ENCODE data around the gene ZFYVE21. TPM values are rescaled to one million over a fixed set of nuclear protein-coding genes. Genes with fewer than 3 reads are reported as not detected.
"Not testable (repeated sequence)": the region's sequence is repeated elsewhere in the genome, so short reads cannot be mapped to it uniquely, and the experiment has no call there.

The ZFYVE21 gene
- total RNA-seq, 1 experiment from 2014 or later, result 22.1 TPM

DNA sequence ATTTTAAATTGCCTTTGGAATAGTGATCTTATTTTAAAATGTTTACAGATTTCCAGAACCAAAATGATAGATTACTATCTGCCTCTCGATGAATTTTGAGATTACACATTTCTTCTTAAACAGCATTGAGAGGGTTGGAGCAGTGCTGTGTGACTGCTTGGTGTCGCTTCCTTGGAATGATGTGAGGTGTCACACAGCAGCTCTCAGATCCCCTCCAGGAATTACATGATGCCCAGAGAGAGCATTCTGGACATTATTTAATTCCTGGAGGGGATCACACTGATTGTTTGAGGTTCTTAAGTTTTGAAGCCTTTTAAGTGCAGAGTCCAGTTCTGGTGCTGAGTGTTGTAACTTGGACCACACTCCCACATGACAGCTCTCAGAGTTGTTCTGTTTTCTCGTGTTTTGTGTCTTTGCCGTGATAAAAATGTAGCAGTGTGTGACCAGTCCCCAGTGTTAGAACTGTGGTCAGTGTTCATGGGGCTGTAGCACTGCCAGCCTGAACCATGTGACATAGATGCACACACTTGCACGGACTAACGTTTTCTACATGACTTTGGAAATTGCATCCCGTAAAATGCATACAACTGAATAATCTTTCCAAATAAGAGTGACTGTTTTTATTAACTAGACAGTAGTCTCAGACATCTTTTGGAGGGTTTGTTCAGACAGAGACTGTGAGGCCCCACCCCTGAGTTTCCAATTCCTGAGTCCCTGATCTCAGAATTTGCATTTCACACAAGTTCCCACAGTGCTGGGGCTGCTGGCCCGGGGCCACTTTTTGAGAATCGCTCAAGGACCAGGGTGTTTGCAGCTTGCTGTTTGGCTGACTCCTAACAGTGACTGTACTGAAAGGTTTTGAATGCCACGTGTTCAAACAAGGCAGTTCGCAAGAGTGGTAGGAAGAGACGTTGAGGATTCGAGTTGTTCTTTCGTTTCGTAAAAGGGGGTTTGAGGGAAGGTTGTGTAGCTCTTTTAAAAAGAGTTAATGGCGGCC lies 26.4 kb upstream of the ZFYVE21 start:
- in situ Hi-C loops (cut with HindIII; ENCODE audit: low pct_unique_long_range_greater_than_20kb, low sequenced_read_pairs), result no loop called here
- DNase-seq (ENCODE audit: low read depth, low spot score), result no peak

DNA sequence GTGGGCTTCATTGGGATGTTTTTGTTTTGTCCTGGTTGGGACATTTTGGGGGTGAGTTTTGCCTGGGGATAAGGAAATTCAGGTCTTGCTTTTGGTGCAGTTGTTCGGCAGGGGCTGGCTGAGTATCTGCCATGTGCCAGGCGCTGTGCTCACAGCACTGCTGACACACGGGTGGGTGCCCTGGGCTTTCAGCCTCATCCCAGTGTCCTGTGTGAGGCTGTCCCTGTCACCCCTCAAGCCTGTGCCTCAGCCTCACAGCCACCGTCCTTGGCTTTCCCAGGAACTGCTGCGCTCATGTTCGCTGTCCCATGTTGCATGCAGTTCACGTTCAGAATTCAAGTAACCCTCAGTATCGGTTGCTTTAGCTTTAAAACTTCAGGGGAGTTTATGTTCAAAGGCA lies 25.3 kb upstream of the ZFYVE21 start:
- no peak for DNase-seq (ENCODE audit: low read depth, low spot score)
- in situ Hi-C loops (cut with HindIII; ENCODE audit: low pct_unique_long_range_greater_than_20kb, low sequenced_read_pairs), result no loop called here

DNA sequence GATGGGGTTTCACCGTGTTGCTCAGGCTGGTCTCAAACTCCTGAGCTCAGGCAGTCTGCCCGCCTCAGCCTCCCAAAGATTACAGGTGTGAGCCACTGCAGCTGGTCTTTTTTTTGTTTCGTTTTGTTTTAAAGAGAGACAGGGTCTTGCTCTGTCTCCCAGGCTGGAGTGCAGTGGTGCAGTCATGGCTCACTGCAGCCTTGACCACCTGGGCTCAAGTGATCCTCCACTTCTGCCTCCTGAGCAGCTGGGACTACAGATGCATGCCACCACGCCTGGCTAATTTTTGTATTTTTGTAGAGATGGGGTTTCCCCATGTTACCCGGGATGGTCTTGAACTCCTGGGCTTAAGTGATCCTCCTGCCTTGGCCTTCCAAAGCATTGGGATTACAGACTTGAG lies 24.0 kb upstream of the ZFYVE21 start:
- DNase-seq (ENCODE audit: low read depth, low spot score); in situ Hi-C loops (cut with HindIII; ENCODE audit: low pct_unique_long_range_greater_than_20kb, low sequenced_read_pairs): not testable (repeated sequence)

DNA sequence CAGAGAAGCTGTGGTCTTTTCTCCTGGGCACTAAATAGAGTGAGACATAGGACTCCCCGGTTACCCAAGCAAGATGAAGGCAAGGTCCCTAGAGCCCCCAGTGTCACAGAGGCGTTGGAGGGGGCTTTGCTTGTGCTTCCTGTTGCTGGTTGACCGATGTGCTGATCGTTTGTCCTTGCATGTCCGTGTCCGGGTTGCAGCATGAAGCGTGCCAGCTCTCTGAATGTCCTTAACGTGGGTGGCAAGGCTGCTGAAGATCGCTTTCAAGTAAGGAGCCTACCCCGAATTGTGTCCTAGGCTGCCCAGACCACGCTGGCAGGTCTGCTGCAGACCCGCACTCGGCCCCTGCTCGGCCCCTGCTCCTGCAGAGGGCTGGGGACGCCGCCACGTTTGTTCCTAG lies 23.5 kb upstream of the ZFYVE21 start:
- in situ Hi-C loops (cut with HindIII; ENCODE audit: low pct_unique_long_range_greater_than_20kb, low sequenced_read_pairs), result no loop called here
- DNase-seq (ENCODE audit: low read depth, low spot score), result no peak

DNA sequence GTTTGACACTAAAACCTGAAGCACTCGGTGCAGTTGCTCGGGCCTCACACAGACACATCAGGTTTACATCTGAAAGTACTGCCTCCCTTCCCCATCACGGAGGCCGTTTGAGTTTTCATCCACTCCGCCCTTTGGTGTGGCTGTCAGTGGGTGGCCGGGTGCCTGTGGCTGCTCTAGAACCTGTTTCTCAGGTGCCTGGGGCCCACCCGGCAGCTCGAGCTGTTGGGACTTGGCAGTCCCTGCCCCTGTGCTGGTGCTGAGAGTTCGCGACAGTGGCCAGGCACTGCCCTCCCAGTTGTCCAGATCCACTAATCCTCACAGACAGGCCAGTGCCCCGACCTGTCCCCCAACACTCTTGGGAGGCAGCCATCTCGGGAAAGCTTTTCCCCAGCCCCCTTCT lies 22.7 kb upstream of the ZFYVE21 start:
- no peak for DNase-seq (ENCODE audit: low read depth, low spot score)
- in situ Hi-C loops (cut with HindIII; ENCODE audit: low pct_unique_long_range_greater_than_20kb, low sequenced_read_pairs), result no loop called here

DNA sequence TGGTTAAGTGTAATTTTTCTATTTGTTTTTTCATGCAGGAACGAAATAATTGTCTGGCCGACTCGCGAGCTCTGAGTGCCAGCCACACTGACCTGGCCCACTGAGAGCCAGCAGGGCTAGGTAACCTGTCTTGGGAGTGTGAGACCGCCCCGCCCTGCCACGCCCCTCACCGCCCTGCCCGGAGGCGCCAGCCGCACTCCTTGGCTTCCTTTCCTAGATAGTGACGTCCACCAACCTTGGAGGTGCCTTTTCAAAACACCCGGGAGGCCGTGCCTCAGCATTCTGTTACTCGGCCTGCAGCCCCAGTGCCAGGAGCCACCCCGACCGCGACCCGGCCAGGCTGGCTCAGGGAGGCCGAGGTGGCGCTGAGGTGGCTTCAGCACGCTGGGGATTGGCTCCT lies 22.1 kb upstream of the ZFYVE21 start:
- in situ Hi-C loops (cut with HindIII; ENCODE audit: low pct_unique_long_range_greater_than_20kb, low sequenced_read_pairs), result no loop called here
- DNase-seq (ENCODE audit: low read depth, low spot score), result no peak

DNA sequence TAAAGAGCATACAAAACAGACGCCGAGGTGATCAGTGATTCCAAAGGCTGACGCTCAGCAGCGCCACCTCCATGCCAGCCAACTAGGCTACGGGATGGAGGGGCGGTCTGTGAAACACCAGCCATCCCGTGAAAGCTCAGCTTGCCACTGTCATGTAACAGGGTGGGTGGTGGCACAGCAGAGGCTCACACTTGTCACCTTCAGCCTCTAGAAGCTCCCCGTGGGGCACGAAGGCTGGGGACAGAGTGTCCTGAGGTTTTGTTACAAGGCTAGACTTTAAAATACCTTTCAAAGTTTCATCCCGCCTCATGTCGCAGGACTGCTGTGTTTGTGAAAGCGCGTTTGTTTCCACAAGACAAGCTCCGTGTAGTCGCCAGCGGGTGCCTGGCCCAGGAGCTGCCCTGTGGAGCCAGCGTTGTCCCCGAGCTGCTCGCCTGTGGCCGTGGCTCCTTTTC lies 21.0 kb upstream of the ZFYVE21 start:
- in situ Hi-C loops (cut with HindIII; ENCODE audit: low pct_unique_long_range_greater_than_20kb, low sequenced_read_pairs), result no loop called here
- no peak for DNase-seq (ENCODE audit: low read depth, low spot score)

DNA sequence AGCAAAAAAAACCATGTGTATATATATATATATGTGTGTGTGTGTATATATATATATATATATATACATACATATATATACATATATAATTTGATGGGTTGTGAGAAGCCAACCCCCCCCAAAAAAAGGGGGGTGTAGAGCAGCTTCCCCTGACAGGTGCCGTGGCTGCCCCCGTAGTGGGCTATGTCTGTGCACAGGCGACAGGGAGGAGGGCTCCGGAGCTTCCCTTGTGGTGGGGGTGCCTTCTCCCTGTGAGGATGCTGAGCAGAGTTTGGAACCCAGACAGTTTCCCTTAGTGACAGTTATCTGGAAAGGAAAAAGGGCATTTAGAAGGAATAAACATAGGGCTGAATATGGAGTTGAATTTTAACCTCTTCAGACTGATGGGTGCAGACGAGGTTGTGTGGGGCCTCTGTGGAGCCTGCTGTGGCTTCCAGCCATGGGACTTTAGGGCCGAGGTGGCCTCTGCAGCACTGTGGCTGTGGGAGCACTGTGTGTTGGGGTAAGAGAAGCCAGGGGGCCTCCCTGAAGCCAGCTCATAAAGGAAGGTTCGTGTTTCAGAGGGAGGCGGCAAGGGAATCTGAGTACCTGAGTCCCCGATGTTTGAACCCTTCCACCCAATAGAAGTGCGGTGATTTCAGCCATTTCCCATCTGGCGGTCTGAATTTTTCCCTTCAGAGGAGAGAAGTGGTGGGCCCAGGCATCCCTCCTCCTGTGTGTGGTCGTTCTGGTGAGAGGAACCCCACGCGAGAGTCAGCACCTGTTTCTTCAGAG lies 20.1 kb upstream of the ZFYVE21 start:
- in situ Hi-C loops (cut with HindIII; ENCODE audit: low pct_unique_long_range_greater_than_20kb, low sequenced_read_pairs), result no loop called here
- no peak for DNase-seq (ENCODE audit: low read depth, low spot score)

DNA sequence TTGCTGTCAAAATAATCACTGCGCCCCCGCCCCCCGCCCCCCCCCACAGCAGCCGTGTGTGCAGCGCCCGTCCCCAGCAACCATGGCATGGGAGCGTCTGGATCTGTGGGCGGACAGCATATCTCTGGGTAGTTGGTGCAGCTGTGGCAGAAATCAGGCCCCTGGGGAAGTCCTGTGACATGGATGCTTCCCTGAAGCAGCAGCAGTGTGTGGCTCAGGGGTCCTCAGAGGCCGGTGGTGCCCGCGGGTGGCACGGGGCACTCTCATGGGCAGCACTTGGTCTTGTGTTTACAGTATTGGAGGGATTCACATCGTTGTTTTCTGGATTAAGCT lies 19.6 kb upstream of the ZFYVE21 start:
- no peak for DNase-seq (ENCODE audit: low read depth, low spot score)
- in situ Hi-C loops (cut with HindIII; ENCODE audit: low pct_unique_long_range_greater_than_20kb, low sequenced_read_pairs), result no loop called here

DNA sequence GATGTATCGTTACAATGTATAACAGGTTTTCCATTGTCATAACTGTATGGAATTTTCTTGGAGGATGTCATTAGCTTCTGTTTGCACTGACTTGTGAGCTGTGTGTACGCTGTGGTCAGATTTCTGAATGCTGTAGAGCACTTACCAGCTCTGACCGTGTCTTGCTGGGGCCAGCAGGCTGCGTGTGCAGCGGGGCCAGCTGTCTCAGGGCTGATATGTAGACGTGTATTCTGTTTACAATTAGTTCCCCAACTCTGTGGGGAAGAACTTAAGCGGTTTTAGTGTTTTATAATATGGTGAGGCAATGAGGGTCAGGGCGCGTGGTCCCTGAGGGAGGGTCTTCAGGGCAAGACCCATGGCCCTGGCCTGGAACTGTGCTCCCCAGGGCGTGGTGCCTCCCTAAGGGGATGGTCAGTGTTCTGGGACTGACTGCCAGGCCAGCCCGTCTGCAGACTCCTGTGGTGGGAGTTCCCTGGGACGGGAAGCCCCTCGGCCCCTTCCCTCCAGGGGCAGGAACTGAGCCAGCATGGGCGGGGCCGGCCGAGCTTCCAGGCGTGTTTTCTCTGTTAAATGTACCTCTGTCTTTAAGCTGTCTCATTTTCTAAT lies 19.0 kb upstream of the ZFYVE21 start:
- in situ Hi-C loops (cut with HindIII; ENCODE audit: low pct_unique_long_range_greater_than_20kb, low sequenced_read_pairs), result no loop called here
- DNase-seq (ENCODE audit: low read depth, low spot score), result no peak

DNA sequence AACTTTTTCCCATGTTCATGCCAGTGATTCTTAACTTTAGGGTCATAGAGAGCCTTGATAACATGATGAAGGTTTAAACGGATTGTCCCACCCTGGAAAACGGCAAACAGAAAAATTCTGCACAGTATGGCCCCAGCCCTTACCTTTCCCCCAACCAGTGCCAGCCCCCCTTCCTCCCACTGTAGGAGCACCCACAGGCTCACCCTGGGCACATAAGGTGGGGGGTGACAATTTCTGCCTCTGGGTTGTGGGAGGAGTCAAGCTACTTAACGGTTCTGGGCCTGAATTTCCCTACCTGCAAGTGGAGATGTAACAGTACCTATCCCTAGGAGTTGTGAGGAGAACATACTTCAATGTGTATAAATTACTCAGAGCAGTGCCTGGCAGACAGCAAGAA lies 18.4 kb upstream of the ZFYVE21 start:
- in situ Hi-C loops (cut with HindIII; ENCODE audit: low pct_unique_long_range_greater_than_20kb, low sequenced_read_pairs), result no loop called here

DNA sequence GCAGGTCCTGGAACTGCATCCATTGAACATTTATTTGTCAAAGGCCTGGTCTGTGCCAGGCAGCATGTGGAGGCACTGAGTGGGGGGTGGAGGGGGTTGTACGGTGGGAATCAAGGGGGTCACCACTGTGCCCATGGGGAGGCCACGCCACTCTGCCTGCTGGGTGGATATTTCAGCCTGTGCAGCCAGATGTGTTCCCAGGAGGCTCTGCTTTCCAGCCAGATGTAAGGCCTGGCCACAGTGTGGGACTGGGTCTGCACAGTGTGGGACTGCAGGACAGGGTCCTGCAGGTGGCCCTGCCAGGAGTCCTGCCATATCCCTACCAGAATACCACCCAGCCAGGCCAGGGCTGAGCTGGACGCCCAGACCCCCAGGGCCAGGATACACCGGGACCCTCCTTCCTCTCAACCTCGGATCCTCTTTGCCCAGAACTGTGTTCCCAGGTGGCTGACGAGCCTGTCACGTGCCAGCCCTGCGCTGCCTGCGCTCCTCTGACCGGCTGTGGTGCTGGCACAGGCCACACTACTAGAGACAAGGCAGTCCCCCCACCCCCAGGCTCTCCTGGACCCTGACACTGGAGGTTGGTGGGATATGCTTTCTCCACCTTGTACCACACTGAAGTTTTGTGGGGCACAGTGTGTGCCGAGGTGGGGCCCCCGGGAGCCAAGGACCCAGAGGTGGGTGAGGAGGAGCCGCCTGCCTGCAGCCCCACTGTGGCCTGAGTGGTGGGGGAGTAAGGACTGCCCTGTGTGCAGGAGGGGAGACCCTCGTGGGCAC lies 17.8 kb upstream of the ZFYVE21 start:
- in situ Hi-C loops (cut with HindIII; ENCODE audit: low pct_unique_long_range_greater_than_20kb, low sequenced_read_pairs), result no loop called here

More for the DNA sequence above, 18.4 kb upstream of the ZFYVE21 start:
- no peak for DNase-seq (ENCODE audit: low read depth, low spot score)

DNA sequence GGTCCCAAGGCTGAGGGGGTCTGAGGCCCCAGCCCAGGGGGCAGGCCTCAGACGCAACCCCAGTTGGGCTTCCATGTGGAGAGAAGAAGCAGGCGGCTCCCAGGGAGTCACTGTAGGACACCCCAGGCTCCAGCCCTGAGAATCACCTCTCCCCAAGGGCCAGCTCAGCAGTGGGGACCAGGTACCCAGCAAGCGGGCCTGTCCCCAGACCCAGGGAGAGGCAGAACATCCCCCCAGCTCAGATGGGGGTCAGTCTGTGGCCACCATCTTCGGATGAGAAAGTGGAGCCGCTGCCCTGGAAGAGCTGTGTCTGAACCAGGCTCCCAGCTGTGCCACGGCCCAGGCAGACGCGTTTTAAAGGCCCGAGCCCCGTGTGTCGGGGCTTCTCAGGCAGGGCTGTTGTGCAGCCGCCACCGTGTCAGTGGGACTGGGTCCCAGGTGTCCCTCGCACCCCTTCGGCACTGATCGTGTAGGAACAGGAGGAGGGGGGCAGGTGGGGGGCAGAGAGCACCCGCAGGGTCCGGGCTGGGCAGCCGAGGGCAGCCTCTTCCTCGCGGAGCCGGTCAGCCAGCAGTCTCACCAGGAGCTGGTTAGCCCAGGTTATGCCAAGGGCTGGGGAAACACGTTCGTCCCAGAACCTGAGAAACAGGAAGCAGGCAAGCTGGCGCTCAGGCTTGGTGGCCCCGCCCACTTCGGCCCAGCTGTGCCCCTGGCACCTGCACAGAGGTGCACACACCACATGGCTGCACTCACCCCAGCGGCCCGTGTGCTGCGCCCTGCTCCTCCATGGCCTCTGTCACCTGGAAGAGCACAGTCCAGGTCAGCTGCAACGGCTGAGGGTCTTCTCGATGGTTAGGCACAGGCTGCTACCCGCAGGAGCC lies 17.0 kb upstream of the ZFYVE21 start:
- in situ Hi-C loops (cut with HindIII; ENCODE audit: low pct_unique_long_range_greater_than_20kb, low sequenced_read_pairs), result no loop called here
- no peak for DNase-seq (ENCODE audit: low read depth, low spot score)

More for the DNA sequence above, 17.8 kb upstream of the ZFYVE21 start:
- no peak for DNase-seq (ENCODE audit: low read depth, low spot score)

DNA sequence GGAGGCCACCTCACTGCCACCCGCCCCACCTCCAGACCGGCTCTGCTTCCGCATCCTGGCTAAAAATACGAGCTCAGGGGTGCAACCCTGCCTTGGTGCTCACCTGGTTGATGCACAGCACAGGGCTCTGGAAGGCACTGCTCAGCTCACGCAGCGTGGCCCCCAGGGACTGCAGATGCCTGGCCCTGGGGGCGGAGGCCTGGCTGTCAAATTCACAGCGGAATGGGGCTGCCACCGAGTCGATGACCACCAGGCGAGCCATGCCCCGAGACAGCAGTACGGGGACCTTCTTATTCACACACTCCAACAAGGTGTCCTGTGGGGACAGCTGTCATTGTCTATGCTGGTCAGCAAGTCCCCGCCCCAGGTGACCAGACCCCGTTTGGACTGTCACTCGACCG lies 16.3 kb upstream of the ZFYVE21 start:
- no peak for DNase-seq (ENCODE audit: low read depth, low spot score)
- in situ Hi-C loops (cut with HindIII; ENCODE audit: low pct_unique_long_range_greater_than_20kb, low sequenced_read_pairs), result no loop called here

DNA sequence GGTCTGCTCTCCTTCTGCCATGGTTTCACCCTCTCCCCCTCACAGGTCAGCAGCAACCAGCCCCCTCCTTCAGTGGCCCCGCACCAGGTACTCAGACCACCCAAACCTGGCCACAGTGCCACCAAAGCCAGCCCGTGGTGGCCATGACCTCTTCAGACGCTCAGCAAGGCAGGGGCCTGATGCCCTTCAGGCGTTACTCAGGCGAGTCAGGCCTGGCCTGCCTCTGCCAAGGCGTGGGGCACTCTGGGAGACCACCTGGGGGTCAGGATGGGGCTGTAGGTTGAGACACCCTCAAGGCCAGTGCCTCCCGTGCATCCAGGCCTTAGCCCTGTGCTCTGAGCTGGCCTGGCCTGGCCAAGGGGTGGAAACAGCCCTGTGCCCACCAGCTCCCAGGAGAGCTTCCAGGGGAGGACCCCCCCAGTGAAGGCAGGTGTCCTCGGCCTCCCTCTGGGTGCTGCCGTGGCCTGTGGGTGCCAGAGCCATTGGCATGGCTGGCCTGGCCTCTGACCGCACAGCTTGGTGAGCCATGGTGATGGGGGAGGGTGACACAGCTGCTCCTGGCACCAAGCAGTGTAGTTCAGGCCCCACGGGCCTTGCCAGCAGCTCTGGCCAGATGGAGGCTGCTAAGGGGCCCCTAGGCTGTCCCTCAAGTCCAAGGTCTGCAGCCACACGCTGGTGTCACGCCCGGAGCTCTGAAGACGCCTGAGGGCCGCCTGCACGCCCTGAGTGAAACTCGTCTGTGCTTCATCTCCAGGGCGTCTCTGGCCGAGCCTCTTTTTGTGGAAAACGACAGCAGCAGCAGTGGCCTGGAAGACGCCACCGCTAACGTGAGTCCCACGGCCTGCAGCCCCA lies 15.5 kb upstream of the ZFYVE21 start:
- in situ Hi-C loops (cut with HindIII; ENCODE audit: low pct_unique_long_range_greater_than_20kb, low sequenced_read_pairs), result no loop called here
- DNase-seq (ENCODE audit: low read depth, low spot score), result no peak
